Posterior vena cava (tissue), 2 donors: ENCODE results near the gene MCM10. TPM values are rescaled to one million over a fixed set of nuclear protein-coding genes. Genes with fewer than 3 reads are reported as not detected.
"Not testable (repeated sequence)": the region's sequence is repeated elsewhere in the genome, so short reads cannot be mapped to it uniquely, and the experiment has no call there.

Experiments used
- DNase-seq: peaks from one replicate; pipeline ENCODE4 v3.0.0-alpha.2; 2020; ENCODE audit warnings: low spot score
- intact Hi-C, 2 donors: fragments of 100-400 bp; cut with DNase I; formaldehyde crosslinking; loops; one replicate each; pipeline versions ENCODE4 v1.14.1 to v1.14.2; 2022 to 2023
- total RNA-seq, 2 donors: library from RNA; stranded (reverse); fragmentation: NEBNext Ultra II Directional; extraction: Animal tissue kit (Norgen Biotek cat#: 25700); gene quantifications; one replicate each; pipeline ENCODE4 v1.2.1, GENCODE V29; 2021
- donor health status: DM: yes; HTN: yes; CAD: no.
- donor health status: DM: yes; HTN: yes; CAD: no.

MCM10 gene
- total RNA-seq, 2 donors from 2014 or later: 0.23 to 0.76 TPM

DNA sequence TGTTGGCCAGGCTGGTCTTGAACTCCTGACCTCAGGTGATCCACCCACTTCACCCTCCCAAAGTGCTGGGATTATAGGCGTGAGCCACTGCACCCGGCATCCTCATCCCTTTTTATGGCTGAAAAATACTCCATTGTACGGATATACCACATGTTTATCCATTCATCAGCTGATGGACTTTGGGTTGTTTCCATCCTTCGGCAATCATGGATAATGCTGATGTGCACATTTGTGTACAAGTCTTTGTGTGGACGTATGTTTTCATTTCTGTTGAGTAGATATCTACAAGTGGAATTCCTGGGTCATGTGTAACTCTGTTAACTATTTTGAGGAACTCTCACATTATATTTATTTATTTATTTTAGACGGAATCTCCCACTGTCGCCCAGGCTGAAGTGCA is 78.6 kb downstream of the MCM10 start:
- DNase-seq: no peak
- intact Hi-C loops: no loop called here

DNA sequence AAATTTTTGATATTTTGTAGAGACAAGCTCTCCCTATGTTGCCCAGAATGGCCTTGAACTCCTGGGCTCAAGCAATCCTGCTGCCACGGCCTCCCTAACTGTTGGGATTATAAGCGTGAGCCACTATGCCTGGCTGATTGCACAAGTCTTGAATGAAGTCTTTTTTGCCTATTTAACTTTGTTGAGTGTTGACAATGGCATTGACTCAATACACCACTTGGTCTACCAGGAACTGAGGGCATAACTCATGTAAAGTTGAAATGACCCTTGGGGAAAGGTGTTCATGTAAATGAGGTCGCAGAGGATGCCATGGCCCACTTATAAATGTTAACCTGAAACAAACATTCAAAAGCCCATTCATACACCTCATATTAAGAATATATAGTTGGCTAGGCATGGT is 80.3 kb downstream of the MCM10 start:
- intact Hi-C loops: no loop called here
- DNase-seq: peak; percentile 10

DNA sequence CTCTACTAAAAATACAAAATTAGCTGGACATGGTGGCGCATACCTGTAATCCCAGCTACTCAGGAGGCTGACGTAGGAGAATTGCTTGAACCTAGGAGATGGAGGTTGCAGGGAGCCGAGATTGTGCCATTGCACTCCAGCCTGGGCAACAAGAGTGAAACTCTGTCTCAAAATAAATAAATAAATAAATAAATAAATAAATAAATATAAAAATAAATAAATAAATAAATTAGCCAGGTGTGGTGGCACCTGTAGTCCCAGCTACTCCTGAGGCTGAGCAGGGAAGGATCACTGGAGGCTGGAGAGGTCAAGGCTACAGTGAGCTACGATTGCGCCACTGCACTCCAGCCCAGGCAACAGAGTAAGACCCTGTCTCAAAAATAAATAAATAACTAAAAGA is 80.9 kb downstream of the MCM10 start:
- DNase-seq: peak; percentile 12
- intact Hi-C loops: not testable (repeated sequence)

DNA sequence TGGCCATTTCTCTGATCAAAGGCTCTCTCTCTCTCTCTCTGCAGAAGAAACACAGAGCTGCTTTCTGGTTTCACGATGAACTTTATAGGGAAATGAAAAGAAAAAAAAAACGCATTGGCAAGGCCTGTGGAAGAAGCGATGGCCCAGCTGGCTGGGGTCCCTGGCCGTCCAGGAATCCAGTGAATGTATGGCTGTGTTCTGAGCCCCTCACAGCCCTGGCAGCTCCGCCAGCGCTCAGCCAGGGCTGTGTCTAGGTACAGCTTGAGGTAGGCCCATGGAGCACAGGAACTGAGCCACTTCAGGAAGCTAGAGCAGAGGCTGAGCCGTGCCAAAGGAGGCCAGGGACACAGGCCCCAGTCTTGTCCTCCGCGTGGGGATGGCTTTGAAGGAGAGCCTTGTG is 85.9 kb downstream of the MCM10 start:
- no peak for DNase-seq
- intact Hi-C loops: no loop called here

DNA sequence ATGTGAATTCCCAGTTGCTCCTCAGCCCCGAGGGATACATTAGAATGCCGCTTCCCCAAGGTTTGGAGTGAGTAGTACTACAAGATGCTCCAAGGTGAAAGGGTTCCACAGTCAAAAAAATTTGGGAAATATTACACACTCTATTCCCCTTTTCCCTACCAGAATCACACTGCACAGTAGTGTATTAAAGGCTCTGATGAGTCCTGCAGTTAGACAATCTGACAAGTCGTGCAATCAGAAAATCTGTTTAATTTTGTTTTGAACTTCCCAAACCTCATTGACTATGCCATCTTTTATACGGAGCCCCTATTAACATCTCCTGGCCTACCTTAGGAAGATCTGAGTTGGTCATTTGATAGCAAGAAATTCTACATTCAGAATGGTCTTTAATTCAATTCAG is 86.4 kb downstream of the MCM10 start:
- DNase-seq: no peak
- intact Hi-C loops: no loop called here

DNA sequence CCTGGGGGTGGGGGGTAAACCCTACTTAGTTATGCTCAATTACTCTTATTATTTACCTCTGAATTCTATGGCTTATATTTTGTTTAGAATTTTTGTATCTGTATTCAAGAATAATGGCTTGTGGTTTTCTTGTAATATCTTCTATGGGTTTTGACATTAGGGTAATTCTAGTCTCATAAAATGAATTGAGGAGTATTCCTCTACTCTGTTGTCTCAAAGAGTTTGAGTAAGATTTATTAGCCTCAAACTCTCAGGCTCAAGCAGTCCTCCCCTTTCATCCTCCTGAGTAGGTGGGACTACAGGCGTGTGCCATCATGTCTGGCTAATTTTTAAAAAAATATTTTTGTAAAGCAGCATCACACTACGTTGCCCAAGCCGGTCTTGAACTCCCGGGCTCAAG is 92.4 kb downstream of the MCM10 start:
- DNase-seq: no peak
- intact Hi-C loops: loop anchor here in 1 of 2 donors (10.0 kb wide), 1 partner anchor 471 kb away; no protein-coding TSS in a partner anchor

DNA sequence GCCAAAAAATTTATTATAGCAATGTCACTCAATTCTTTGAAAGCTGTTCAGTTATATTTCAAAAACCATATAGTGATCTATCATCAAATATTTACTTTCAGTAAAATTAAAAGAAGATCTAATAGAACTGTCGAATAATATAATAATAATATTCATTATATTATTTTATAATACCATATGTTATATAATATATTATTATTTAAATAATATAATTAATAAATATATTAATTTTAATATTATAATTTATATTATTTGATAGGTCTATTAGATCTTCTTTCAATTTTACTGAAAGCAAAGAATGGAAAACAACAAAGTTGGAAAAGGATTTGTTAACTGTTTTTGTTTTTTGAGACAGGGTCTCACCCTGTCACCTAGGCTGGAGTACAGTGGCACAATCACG is 95.3 kb downstream of the MCM10 start:
- intact Hi-C loops: loop anchor here in 1 of 2 donors (10.0 kb wide), 1 partner anchor 468 kb away; no protein-coding TSS in a partner anchor
- DNase-seq: no peak

DNA sequence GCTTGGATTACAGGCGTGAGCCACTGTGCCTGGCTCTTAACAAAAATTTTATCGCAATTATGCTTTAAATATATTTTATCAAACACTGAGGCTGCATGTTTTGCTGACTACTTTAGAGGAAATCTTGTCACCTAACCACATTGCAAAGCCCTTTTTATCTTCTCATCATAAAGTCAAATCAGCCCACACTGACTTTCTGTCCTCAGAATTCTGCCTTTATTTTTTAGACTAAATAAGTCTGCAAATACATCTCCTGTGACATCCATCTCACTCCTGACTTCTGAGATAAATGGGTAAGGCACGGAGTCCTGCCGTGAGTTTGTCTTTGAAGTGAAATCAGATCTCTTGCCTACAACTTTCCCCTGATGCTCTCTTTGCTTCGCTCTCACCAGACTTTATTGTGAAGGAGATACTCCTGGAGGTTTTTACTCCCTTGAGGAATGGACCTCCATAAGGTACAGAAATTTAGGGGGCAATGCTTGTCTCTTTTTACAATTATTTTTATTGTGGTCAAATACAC is 96.3 kb downstream of the MCM10 start:
- intact Hi-C loops: loop anchor here in 1 of 2 donors (10.0 kb wide), 1 partner anchor 467 kb away; no protein-coding TSS in a partner anchor
- DNase-seq: no peak

Other genes with a start within 250 kb of the MCM10 start
- 100 to 1,000 TPM; 108 to 189 TPM for gene CCDC3, start 159.8 kb upstream of the MCM10 start, total RNA-seq
- gene OPTN, start 61.4 kb upstream of the MCM10 start, total RNA-seq: 10 to 100 TPM; 71.2 to 99.2 TPM
- gene UCMA, start 72.8 kb downstream of the MCM10 start, total RNA-seq: not detected
- 10 to 100 TPM; 26.7 to 35.1 TPM for gene PHYH, start 138.5 kb downstream of the MCM10 start, total RNA-seq
- gene SEPHS1, start 186.7 kb downstream of the MCM10 start, total RNA-seq: 10 to 100 TPM; 29.7 to 30.7 TPM